ENCODE measurements around the gene CXCR4. TPM values are rescaled to one million over a fixed set of nuclear protein-coding genes. Genes with fewer than 3 reads are reported as not detected.

Gene CXCR4
- total RNA-seq, 2 donors from 2014 or later, result 26.3 to 42.2 TPM

DNA sequence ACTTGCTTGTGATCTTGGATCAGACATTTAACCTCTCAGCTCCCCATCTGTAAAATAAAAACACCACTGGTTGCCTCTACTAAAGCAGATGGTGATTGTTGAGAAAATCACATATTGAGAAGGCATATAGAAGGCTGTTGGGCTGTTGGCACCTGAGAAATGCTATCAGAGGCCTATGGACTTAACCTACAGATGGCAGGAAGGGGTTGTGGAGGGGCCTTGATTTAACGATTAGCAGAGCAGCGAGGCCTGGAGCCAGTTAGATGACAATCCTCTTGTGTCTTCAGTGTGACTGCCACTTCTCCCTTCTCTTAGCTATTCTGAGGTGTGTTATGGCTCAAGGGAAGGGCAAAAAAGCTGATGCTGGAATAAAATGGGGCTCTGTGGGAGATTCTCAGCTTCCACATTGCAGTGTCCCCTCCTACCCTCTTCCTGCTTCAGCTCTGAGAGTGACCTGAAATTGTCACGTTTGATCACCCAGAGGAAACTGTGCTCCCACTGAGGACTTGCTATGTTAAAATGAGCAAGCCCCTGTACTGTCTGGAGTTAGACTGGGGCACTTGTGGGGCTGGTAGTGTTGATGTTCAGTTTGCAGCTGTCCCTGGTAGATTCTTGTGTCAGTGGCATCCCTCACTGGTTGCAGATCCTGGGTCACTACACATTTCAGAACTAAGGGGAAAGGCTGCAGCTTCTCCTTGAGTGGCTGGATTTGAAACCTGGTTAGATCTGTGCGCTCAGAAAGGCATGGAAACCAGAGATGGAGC is 31.5 kb downstream of the CXCR4 start:
- H3K9me3 ChIP-seq, result no peaks in the 10 kb centered on the region
- no peak for DNase-seq (ENCODE audit: low spot score)
- no peaks in the 10 kb centered on the region for H3K36me3 ChIP-seq
- TF ChIP-seq, protein P1, sequence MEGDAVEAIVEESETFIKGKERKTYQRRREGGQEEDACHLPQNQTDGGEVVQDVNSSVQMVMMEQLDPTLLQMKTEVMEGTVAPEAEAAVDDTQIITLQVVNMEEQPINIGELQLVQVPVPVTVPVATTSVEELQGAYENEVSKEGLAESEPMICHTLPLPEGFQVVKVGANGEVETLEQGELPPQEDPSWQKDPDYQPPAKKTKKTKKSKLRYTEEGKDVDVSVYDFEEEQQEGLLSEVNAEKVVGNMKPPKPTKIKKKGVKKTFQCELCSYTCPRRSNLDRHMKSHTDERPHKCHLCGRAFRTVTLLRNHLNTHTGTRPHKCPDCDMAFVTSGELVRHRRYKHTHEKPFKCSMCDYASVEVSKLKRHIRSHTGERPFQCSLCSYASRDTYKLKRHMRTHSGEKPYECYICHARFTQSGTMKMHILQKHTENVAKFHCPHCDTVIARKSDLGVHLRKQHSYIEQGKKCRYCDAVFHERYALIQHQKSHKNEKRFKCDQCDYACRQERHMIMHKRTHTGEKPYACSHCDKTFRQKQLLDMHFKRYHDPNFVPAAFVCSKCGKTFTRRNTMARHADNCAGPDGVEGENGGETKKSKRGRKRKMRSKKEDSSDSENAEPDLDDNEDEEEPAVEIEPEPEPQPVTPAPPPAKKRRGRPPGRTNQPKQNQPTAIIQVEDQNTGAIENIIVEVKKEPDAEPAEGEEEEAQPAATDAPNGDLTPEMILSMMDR (IDR thresholded peaks at IDR 0.05), result no peak
- no peak overlapping the region for H3K4me3 ChIP-seq
- H3K4me1 ChIP-seq (ENCODE audit: control insufficient read depth in 1 of 2, low read depth in 2 of 2), result no peaks in the 10 kb centered on the region
- no peak overlapping the region for H3K27ac ChIP-seq
- no peak for ATAC-seq (ENCODE audit: insufficient number of reproducible peaks, low FRiP score, low read depth)
- no peaks in the 10 kb centered on the region for H3K27me3 ChIP-seq (replicated peaks; ENCODE audit: insufficient read depth)

DNA sequence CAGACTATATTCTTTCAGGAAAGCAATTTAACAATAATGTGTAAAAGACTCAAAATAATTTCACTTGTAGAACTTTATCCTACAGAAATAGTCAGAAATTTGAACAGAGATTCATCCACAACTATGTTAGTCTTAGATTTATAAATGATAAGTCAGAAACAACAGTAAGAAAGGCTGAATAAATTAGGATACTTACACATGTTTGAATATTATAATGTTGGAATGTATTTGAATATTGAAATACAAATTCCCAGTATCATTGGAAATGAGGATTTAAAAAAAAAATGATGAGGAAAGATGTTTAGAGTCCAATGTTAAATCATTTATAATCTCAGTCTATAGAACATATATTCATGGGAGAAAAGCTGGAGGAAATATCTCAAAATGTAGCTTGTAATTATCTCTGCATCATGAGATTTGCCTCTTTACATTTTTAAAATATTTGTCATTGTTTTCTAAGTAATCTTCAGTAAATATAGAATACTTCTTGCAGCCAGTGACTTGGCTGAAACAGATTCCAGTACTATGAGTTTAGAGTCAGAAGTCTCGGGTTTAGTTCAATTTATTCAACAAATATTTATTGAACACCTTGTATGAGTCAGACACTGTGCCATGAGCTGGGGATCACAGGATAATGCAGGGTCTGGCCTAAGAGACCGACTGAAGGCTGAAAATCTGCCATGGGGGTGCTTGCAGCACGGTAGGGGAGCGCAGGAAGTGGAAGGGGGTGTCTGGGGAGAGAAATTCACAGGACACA is 32.3 kb downstream of the CXCR4 start:
- no peak overlapping the region for H3K27ac ChIP-seq
- H3K27me3 ChIP-seq (replicated peaks; ENCODE audit: insufficient read depth), result no peaks in the 10 kb centered on the region
- H3K9me3 ChIP-seq, result no peaks in the 10 kb centered on the region
- H3K4me1 ChIP-seq (ENCODE audit: control insufficient read depth in 1 of 2, low read depth in 2 of 2), result no peaks in the 10 kb centered on the region
- DNase-seq (ENCODE audit: low spot score) (no peak), ATAC-seq (ENCODE audit: insufficient number of reproducible peaks, low FRiP score, low read depth) (no peak)
- H3K36me3 ChIP-seq, result no peaks in the 10 kb centered on the region
- TF ChIP-seq, protein P1 (IDR thresholded peaks at IDR 0.05), result no peak
- H3K4me3 ChIP-seq, result no peak overlapping the region

DNA sequence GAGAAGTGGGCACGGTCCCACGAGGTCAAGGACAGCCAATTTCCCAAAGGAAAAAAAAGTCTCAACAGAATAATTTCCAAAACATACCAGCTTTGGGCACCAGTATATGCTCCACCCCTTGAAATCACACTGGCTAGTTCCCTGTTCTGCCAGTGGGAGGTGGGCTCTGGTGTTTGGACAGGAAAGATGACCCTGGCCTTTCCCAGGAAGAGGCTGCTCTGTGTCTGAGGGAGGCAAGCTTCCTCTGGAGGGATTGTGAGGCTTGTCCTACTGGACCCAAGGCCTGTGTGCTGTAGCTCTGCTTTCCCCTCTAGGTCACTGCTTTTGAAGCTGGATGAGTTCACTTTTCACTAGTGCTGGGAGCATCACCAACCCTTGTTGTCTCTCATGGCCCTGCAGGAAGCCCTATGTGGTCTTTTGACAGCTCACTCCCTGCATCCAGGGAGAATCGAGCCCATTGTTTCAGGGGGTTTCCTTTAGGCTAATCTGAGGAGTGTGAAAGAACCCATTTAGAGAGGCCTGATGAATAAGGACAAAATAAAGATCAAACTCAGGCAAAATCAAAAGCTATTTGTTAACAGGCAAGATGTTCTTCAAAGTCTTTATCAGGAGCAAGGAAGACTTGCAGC is 36.3 kb downstream of the CXCR4 start:
- no peaks in the 10 kb centered on the region for H3K36me3 ChIP-seq
- no peaks in the 10 kb centered on the region for H3K4me1 ChIP-seq (ENCODE audit: control insufficient read depth in 1 of 2, low read depth in 2 of 2)
- ATAC-seq (ENCODE audit: insufficient number of reproducible peaks, low FRiP score, low read depth) (no peak), DNase-seq (ENCODE audit: low spot score) (no peak)
- no peaks in the 10 kb centered on the region for H3K9me3 ChIP-seq
- H3K27me3 ChIP-seq (replicated peaks; ENCODE audit: insufficient read depth), result no peaks in the 10 kb centered on the region
- no peak overlapping the region for H3K4me3 ChIP-seq
- TF ChIP-seq, protein P1 (IDR thresholded peaks at IDR 0.05), result no peak
- no peak overlapping the region for H3K27ac ChIP-seq

DNA sequence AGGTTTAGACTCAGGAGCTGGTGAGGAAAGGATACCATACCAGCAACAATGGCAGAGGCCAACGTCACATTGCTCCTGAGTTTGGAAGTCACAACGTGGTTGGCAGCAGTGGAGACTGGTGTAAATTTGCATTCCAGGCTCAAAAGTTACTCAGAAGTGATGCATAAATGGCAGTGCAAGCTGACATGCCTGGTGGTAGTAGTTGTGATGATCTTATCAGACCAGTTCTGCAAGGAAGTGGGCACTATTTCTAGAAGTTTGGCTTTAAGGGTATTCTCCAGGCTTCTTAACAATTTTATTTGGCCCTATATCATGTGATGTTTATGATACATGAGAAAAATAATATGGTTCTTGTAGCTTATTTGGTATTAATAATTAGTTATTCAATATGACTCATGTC is 37.8 kb downstream of the CXCR4 start:
- H3K27me3 ChIP-seq (replicated peaks; ENCODE audit: insufficient read depth), result no peaks in the 10 kb centered on the region
- no peaks in the 10 kb centered on the region for H3K36me3 ChIP-seq
- no peaks in the 10 kb centered on the region for H3K9me3 ChIP-seq
- H3K4me1 ChIP-seq (ENCODE audit: control insufficient read depth in 1 of 2, low read depth in 2 of 2), result no peaks in the 10 kb centered on the region
- H3K27ac ChIP-seq, result no peak overlapping the region
- TF ChIP-seq, protein P1 (IDR thresholded peaks at IDR 0.05), result no peak
- ATAC-seq (ENCODE audit: insufficient number of reproducible peaks, low FRiP score, low read depth) (no peak), DNase-seq (ENCODE audit: low spot score) (no peak)
- no peak overlapping the region for H3K4me3 ChIP-seq

DNA sequence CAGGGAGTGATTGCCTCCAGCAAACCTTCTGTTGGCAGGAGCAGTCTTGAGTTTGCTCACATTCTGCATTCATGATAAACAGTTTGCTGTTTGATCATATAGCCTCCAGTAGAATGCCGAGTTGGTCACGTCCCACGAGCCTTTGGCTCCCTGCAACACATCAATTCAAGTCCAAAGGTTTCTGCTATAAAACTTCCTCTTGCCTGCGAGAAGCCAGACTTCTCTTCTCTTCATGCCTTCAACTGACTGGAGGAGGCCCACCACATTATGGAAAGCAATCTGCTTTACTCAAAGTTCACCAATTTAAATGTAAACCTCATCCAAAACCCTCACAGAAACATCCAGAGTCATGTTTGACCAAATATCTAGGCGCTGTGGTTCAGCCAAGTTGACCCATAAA is 40.8 kb downstream of the CXCR4 start:
- DNase-seq (ENCODE audit: low spot score), result no peak
- Histone ChIP-seq H3K4me1 (ENCODE audit: control insufficient read depth in 1 of 2, low read depth in 2 of 2) (no peaks in the 10 kb centered on the region), H3K36me3 (no peaks in the 10 kb centered on the region), H3K9me3 (no peaks in the 10 kb centered on the region), H3K27me3 (replicated peaks; ENCODE audit: insufficient read depth) (no peaks in the 10 kb centered on the region), H3K4me3 (no peak overlapping the region), H3K27ac (no peak overlapping the region)
- ATAC-seq (ENCODE audit: insufficient number of reproducible peaks, low FRiP score, low read depth), result no peak
- TF ChIP-seq, protein P1 (IDR thresholded peaks at IDR 0.05), result no peak

Data from thoracic aorta (tissue), 2 donors.